Breast epithelium (tissue), 3 donors: Measurements from ENCODE around the gene SPATS1.

Source experiments
- POLR2A ChIP-seq: fragments of 450-650 bp; IDR thresholded peaks from one replicate; pipeline ENCODE4 v1.6.1; 2016; ENCODE audit warnings: antibody characterized with exemption, mild to moderate bottlenecking, moderate library complexity
- POLR2AphosphoS5 ChIP-seq, 3 donors: sonication (generic); formaldehyde crosslinking; IDR thresholded peaks; one replicate each; pipeline ENCODE4 v1.6.1; 2017; ENCODE audit warnings: antibody characterized with exemption in 3 of 3

GRCh38 chr6:44311767-44312166, 30.7 kb upstream of the SPATS1 start:
- TF ChIP-seq POLR2AphosphoS5 (IDR thresholded peaks at IDR 0.05): no peak
- no peak for TF ChIP-seq POLR2A
